ELF-1 (cell line): ENCODE data around the gene ADCY3.
"Not testable (repeated sequence)": the region's sequence is repeated elsewhere in the genome, so short reads cannot be mapped to it uniquely, and the experiment has no call there.

Source experiments
- DNase-seq: peaks from one replicate; pipeline ENCODE4 v3.0.0-alpha.2; 2016; ENCODE audit warnings: low read depth, low spot score

Gene ADCY3

DNA sequence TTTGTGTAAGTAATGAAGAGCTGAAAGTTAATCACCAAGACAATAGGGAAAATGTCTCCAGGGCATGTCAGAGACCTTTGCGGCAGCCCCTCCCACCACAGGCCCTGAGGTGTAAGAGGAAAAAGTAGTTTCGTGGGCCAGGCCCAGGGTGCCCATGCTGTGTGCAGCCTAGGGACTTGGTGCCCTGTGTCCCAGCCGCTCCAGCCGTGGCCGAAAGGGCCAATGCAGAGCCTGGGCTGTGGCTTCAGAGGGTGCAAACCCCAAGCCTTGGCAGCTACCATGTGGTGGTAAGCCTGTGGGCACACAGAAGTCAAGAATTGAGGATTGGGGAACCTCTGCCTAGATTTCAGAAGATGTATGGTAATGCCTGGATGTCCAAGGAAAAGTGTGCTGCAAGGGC lies 74.3 kb downstream of the ADCY3 start:
- no peak for DNase-seq

DNA sequence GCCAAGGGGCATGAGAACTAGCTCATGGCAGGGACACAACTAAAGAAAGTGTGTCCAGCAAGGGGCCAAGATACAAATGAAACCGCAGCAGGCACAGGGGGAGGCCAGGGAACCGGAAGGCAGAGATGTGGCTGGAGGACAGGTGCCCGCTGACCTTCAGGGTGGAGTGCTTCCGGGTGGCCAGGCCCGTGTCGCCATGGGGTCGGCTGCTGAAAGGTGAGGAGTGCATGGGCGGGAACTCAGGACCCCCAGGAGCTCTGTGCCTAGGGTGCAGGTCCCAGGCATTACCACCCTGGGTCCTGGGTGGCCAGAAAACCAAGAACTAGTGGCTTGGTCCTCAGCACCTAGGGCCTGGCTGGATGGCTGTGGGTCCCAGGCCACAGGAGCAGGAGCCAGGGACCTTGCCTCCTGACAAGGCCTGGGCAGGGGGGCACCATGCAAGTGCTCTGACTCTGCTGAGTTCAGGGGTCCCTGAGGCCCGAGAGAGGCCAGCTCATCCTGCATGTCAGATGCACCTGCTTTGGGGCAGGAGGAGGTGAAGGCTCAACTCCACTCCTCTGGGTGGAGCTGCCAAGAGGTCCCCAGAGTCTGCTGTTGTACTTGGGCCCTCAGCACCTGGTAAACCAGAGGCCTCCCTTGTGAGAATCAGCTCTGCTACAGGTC lies 75.9 kb downstream of the ADCY3 start:
- DNase-seq, result no peak

DNA sequence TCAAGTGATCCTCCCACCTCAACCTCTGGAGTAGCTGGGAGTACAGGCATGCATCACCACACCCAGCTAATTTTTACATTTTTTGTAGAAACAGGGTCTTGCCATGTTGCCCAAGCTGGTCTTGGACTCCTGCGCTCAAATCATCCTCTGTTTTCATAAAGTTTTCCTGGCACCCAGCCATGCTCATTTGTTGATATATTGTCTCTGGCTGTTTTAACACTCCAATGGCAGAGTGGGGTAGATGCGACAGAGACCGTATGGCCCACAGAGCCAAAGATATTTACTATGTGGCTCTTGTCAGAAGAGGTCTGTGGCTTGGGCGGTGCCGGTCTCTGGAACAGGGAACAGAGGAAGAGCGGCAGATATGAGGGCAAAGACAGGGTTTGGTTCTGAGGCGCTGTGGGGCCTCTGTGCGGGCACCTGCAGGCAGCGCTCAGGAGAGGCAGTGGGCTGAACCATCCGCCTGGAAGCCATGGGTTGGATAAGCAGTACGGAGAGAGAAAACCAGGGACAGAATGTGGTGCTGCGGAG lies 76.6 kb downstream of the ADCY3 start:
- no peak for DNase-seq

DNA sequence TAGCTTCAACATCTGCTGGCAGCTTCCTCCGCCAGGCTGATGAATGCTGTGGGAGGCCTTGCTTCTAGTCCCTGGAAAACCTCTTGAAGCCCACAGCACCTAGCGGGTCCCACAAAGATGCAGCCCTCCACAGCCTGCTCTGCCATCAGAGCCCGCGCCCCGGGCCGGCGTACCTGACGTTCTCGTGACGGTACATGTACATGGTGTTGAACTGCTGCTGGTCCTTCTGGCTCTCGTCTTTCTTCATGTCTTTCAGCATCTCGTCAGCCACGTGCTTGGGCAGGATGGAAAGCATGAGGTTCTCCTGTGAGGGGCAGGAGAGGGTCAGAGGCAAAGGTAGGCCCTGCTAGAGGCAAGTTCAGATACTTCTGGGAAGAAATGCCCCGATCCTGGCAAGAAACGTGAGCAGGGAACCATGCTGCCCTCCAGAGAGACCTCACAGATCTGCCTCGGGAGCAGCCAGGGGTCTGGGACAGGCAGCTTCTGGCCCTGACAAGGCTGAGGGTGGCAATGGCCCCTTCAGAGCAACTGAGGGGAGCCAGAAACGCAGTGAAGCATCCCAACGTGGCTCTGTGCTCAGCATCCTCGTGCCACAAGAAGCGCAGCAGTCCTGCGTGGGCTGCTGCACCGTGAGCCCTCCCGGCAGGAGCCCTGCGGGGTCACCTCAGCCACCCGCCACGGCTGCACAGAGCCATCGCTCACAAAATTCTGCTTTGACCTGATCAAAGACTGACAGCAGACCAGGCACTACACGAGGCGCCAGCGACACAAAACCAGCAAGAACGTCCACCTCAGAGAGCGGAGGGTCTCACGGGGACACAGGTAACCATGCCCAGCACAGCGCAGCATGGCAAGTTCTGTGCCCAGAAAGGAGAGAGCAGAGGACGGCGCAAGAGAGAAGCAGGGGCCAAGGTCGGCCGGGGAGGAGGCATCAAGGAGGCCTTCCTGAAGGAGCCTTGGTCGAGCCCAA lies 77.7 kb downstream of the ADCY3 start:
- DNase-seq, result no peak

DNA sequence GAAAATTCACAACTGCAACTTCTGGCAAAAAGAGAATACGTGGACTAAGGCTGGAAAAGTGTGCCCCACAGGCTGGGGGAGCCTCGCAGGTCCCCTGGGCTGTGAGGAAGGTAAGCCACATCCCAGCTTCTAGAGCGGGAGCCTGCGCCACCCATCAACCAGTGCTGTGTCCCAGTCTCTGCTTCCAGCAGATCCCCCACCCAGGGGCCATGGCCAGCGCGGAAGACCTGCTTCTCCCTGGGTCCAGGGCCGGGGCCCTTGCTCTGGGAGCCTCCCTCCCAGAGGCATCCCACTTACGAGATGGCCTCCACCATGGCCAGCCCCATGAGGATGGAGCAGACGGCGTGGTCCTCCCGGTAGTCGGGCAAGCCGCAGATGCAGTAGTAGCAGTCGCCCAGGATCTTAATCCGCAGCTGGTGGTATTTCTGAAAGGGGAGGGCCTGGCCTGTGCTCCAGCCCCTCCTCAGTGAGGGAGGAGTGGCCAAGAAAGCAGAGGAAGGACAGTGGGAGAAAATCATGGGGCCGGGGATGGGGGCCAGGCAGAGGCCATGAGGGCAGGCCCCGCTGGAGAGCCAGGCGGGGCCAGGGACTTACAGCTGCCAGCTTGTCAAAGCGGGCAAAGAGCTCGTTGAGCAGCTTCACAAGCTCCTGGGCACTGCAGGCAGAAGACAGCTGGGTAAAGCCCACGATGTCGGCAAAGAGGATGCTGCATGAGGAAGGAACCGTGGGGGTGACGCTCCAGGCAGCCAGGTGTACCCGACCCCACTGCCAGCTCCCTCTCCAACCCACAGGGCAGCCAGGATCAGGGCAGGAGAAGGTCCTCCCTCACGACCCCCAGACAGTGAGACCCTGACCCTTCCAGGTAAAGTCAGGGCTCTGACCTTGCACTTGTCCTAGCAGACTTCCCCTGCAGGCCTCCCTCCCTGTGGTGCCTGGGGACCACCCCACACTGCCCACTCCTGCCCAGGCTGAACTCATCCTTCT lies 78.8 kb downstream of the ADCY3 start:
- DNase-seq, result no peak

DNA sequence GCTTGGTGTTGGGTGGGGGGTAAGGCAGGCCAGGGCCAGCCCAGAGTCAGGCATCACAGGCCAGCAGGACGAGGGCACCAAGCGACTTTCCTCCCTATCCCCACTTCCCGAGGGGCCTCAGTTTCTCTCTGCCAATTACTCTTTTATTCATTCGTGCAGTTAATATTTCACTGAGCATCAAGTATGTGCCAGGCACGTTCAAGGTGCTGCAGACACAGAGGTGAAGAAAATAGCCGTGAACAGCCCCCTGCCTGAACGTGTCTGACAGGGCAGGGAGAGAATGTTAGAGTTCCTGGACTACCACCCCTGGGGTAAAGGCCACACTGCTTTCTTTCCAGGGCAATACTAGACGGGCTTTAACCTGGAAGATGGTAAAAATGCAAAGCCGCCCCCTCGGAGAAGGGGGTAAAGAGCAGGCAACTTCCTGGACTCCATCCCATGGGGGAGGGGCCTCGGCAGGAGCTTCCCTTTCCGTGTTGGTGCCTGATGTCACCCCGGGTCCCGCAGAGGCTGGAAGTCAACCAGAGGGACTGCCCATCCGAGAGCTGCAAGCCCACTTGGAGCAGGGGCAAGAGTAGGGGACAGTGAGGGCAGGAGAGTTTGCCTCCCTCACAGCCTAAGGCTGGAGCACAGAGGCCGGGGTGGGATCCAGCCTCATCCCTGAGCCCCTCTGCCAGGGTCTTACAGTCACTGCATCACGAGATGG lies 79.7 kb downstream of the ADCY3 start:
- DNase-seq, result no peak

DNA sequence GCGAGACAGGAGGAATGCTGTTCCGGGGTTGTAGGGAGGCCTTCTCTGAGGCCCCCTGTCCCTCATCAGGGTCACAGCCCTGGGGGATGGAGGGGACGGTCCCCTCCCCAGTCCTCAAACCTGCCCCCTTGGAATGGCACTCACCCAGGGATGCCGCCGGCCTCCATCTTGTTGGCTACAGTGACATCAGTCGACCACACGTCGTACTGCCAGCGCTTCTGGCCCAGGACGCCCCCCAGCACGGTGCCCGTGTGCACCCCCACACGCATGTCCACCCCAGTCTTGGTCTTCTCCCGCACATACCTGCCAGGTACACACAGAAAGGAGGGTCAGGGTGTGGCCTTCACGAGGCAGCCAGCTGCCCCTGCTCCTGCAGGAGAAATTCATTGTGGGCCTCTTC lies 80.3 kb downstream of the ADCY3 start:
- DNase-seq, result no peak

DNA sequence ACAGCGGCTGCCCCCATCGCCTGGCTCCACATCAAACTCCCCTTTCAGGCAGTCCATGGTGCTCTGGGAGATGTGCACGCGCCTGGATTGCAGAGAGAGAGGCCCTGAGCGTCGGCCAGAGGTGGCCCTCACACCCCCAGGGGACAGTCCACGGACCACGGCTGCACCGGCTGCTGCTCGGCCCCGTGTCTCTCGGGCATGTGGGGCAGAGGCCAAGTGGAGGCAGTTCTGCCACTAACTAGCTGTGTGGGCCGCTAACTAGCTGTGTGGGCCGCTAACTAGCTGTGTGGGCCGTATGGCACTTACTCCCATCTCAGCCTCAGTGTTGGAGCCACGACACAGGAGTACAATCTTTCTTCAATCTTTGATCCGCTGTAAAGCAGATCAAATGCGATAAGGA lies 81.5 kb downstream of the ADCY3 start:
- DNase-seq, result no peak

DNA sequence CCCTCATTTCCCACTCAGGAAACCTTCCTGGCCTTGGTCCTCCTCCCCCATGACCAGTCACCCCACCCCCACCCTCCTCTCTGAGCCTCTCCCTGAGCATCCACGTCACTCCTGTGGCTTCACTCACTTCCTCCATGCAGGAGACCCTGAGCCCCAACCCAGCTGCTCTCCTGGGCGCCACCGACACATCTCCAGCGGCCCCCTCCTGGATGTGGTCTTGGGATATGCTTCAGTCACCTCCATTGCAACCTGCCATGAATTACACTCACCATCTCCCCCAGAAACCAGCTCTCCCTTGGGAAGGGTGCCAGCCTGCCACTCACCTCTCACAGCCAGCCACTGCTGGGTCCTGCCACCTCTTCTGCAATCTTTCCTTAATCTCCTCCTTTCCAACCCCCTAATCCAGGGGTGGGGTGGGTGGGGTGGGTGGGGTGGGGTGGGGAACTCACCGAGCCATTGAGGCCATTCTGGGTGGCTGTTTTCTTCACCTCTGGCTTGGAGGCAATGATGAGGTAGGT lies 82.0 kb downstream of the ADCY3 start:
- no peak for DNase-seq

DNA sequence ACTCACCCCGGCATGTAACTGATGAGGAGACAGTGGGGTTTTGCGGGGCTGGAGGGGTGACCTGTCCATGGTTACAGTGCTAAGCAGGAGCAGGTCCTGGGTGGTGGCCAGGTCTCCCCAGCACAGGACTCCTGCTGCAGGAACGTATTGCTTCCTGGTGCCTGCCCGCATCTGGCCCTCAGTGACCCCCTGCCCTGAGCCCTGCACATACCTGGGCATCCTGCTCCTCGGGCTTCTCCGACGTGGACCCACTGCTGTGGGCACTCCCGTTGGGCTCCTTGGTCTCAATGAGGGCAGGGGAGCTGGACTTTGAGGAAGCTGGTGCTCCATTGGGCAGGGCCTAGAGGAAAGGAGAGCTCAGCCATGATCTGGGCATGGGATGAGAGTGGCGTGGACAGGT lies 83.3 kb downstream of the ADCY3 start:
- DNase-seq, result no peak

DNA sequence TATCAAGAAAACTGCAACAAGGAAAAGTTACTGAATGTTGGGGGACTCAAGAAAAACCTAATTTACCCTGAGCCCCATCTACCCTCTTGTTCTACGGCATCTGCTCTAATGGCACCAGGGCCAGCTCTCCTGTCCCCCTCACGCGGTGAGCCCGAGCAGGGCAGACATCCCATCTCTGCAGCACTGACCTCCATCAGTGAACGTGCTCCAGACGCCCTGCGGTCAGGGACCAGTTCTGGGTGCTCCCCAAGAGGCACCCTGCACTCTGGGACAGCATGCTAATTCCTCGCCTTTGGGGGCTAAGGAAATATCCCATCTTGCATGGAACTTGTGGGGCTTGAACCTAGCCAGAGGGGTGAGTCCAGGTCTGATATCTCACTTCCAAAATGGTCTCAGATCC lies 83.8 kb downstream of the ADCY3 start:
- DNase-seq, result no peak

DNA sequence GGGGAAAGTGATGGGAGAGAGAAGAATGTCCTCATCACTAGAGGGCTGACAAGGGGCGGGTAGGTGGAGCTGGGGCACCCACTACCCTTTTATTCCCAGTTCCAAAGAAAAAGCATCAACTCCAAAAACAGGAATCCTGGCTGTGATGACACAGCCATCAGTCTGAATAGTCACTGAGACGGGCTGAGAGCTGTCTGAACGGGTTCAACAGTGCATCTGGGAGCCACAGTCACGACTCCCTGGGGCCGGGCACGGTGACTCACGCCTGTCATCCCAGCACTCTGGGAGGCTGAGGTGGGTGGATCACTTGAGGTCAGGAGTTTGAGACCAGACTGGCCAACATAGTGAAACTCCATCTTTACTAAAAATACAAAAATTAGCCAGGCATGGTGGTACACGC lies 84.6 kb downstream of the ADCY3 start:
- not testable (repeated sequence) for DNase-seq

DNA sequence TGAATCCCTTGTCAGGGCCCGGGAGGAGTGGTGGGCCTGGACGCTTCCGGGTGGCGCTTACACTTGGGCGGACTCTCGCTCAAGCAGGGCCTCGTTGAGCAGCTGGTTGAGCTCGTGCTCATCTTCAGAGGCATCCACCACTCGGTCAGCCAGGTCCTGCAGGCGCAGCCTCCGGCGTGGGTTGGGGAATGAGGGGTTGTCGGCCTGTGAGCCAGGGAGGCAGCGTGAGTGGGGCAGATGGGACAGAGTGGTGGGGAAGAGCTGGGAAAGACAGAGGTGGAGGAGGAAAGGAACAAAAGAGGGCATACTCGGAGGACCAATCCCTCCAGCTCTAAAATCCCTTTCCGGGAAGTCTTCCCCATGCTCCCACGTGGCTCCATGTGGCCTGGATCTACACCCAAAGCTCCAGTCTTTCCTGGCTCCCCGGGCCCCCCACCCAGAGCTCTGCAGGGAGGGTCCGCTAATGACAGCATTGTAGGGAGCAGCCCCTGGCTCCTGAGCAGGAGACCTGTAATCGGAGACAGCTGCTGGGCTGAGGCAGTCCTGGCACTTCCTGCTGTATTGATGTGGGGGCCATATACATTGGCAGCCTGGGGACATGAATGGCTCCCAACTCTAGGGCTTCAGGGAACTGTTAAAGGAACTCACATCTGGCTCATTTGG lies 85.2 kb downstream of the ADCY3 start:
- DNase-seq, result no peak

DNA sequence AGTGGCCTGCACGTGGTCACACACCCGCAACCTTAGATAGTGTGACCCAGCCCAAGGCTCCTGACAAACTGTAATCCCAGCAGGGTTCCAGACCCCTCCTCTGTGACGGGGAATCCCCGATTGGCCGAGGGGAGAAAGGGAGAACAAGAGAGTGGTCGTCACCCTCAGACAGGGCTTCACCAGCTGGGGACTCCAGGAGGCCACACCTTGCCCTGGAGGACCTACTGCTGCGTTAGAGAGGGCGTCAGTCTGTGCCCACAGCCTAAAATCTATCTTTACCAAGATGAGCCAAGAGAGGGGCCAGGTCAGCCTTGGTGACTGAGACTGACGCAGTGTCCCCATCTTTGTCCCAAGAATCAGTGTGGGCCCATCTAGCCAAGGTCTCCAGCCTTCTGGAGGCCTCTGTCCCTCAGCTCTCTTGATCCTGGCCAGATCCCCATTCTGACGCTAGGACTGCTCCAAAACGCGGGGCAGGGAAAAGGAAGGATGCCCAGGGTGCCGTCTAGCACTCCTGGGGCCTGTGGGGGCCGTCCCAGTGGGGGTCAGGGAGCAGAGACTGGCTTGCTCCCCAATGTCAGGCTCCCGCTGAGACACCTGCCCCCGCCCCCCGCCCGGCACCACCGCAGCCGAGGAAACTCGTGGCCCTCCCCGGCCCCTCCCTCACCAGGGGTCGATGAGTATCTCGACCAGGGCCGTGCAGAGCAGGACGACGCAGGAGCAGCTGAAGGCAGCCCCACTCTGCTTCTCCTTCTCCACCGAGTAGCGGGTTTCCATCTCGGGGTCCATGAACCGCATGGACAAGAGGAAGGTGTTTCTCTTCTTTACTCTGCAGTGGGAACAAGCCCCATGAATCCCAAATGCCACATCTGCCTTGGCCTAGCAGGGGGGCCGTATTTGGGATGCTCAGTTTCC lies 86.0 kb downstream of the ADCY3 start:
- no peak for DNase-seq

DNA sequence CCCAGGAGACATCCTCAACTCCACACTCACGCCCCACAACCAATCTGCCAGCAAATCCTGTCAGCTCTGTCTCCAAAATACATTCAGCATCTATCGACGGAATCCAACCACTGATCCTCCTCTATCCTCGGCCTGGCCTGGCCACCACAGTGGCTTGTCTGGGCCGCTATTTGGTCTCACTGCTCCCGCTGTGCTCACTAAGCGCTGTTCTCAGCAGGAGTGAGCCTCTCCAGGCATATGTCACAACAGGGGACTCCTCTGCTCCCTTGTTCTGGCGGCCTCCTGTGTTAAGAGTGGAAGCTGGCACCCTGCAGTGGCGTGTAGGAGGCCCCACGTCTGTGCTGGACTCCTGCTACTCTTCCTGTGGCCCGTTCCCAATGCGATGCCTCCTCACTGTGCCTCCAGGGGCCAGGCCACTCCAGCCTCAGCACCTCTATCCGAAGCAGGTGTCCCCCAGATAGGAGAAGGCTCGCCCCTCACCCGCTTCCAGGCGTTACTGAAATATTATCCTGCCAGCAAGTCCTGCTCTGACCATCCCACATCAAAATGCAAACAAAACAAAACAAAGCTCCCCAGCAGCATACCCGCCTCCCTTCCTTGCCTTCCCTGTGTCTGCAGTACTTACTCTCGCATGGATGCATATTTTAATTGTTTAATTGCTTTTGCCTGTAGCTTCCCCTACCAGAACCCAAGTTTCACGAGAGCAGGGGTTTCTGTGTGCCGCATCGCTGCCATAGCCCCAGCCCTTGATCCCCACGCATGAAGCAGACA lies 86.9 kb downstream of the ADCY3 start:
- DNase-seq, result peak; percentile 48

DNA sequence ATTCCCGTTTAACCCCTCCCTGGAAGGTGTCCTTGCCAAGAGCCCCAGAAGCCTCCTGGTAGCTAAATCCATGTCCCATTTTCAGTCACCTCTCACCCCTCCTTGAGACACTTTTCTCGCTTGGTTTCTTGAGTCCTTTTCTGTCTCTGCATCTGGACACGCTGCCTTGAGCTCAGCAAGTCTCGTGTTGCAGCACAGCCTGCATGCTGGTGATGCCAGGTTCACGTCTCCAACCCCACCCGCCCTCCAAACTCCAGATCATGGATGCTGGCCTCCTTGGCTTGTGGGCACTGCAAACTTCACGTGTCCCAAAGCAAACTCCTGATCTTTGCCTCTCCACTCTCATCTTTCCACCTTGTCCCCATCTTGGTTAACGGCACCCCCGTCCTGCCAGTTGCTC lies 87.5 kb downstream of the ADCY3 start:
- no peak for DNase-seq

DNA sequence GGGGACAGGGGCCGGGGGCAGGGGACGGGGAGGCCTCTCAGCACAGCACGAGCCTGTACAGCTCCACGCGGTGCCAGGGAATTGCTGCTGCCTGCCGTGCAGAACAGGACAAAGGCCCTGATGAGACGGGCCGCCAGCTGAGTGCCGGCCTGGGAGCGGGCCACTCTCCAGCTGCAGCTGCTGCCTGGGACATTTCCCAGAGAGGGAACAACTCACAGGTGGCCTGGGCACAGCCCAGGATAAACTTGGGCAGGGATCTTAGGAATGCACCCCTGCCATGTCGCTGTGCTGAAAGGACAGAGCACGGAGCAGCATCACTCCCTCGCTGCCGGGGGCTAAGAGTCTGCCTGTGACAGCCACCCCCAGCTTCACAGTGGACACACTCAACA lies 88.0 kb downstream of the ADCY3 start:
- DNase-seq, result peak; percentile 53
